H9 (cell line): ENCODE data around the gene C5orf58. TPM values are rescaled to one million over a fixed set of nuclear protein-coding genes. Genes with fewer than 3 reads are reported as not detected.

Source experiments
- DNase-seq: peaks from one replicate; pipeline ENCODE4 v3.0.0-alpha.2; 2017
- H2AFZ ChIP-seq: one replicate; pipeline ENCODE4 v1.6.1; 2013; ENCODE audit warnings: mild to moderate bottlenecking, low read length, control low read depth, moderate library complexity
- H2AK5ac ChIP-seq: 2 replicates; pipeline ENCODE4 v1.6.1; 2013; ENCODE audit warnings: low read length, control low read depth, mixed read lengths; ENCODE audit not compliant: insufficient read length
- H2BK120ac ChIP-seq: one replicate; pipeline ENCODE4 v1.6.1; 2013; ENCODE audit warnings: low read depth, mild to moderate bottlenecking, low read length, control low read depth, inconsistent platforms; ENCODE audit not compliant: poor library complexity, severe bottlenecking
- H2BK12ac ChIP-seq: 2 replicates; pipeline ENCODE4 v1.6.1; 2013; ENCODE audit warnings: low read length, control low read depth, mixed read lengths, low read depth; ENCODE audit not compliant: insufficient read length
- H2BK15ac ChIP-seq: 2 replicates; pipeline ENCODE4 v1.6.1; 2013; ENCODE audit warnings: low read depth, low read length, control low read depth
- H2BK20ac ChIP-seq: one replicate; pipeline ENCODE4 v1.6.1; 2013; ENCODE audit warnings: low read depth, mild to moderate bottlenecking, low read length, control low read depth, inconsistent platforms; ENCODE audit not compliant: poor library complexity, severe bottlenecking
- H2BK5ac ChIP-seq: 2 replicates; pipeline ENCODE4 v1.6.1; 2013; ENCODE audit warnings: low read length, control low read depth, mixed read lengths; ENCODE audit not compliant: insufficient read length
- H3K14ac ChIP-seq: 2 replicates; pipeline ENCODE4 v1.6.1; 2013; ENCODE audit warnings: low read length, control low read depth; ENCODE audit not compliant: insufficient read depth
- H3K18ac ChIP-seq: 2 replicates; pipeline ENCODE4 v1.6.1; 2013; ENCODE audit warnings: low read depth, mild to moderate bottlenecking, mixed read lengths, low read length, control low read depth; ENCODE audit not compliant: insufficient read length
- H3K23ac ChIP-seq: 2 replicates; pipeline ENCODE4 v1.6.1; 2013; ENCODE audit warnings: low read length, control low read depth, mixed read lengths, low read depth; ENCODE audit not compliant: insufficient read length
- H3K23me2 ChIP-seq: 2 replicates; pipeline ENCODE4 v1.6.1; 2013; ENCODE audit warnings: low read depth, mild to moderate bottlenecking, mixed read lengths, low read length, control low read depth; ENCODE audit not compliant: insufficient read length, poor library complexity, severe bottlenecking
- H3K27ac ChIP-seq: 2 replicates; pipeline ENCODE4 v1.5.1; 2013; ENCODE audit warnings: low read length, control low read depth, mixed read lengths, low read depth; ENCODE audit not compliant: insufficient read length
- H3K27me3 ChIP-seq: 2 replicates; pipeline ENCODE4 v1.6.1; 2013; ENCODE audit warnings: low read length, control low read depth, inconsistent platforms; ENCODE audit not compliant: insufficient read depth
- H3K4ac ChIP-seq: 2 replicates; pipeline ENCODE4 v1.6.1; 2013; ENCODE audit warnings: low read depth, mild to moderate bottlenecking, control low read depth, inconsistent platforms, low read length, moderate library complexity
- H3K4me1 ChIP-seq: 2 replicates; pipeline ENCODE4 v1.6.1; 2013; ENCODE audit warnings: low read length, control low read depth, inconsistent platforms; ENCODE audit not compliant: insufficient read depth
- H3K4me2 ChIP-seq: 2 replicates; pipeline ENCODE4 v1.6.1; 2013; ENCODE audit warnings: low read length, control low read depth, mixed read lengths; ENCODE audit not compliant: insufficient read length, insufficient read depth
- H3K56ac ChIP-seq: 2 replicates; pipeline ENCODE4 v1.6.1; 2013; ENCODE audit warnings: low read depth, mild to moderate bottlenecking, mixed read lengths, low read length, control low read depth; ENCODE audit not compliant: insufficient read length
- H3K79me1 ChIP-seq: 2 replicates; pipeline ENCODE4 v1.6.1; 2013; ENCODE audit warnings: low read depth, mild to moderate bottlenecking, moderate library complexity, low read length, control low read depth, inconsistent platforms; ENCODE audit not compliant: insufficient read depth, poor library complexity, severe bottlenecking
- H3K79me2 ChIP-seq: 2 replicates; pipeline ENCODE4 v1.6.1; 2013; ENCODE audit warnings: low read length, control low read depth, inconsistent platforms; ENCODE audit not compliant: insufficient read depth
- H3K9ac ChIP-seq: 2 replicates; pipeline ENCODE4 v1.6.1; 2013; ENCODE audit warnings: low read length, control low read depth, mixed read lengths; ENCODE audit not compliant: insufficient read length; ENCODE audit errors: extremely low read depth
- H3K9me3 ChIP-seq: one replicate; pipeline ENCODE4 v1.6.1; 2013; ENCODE audit warnings: low read depth, low read length, inconsistent platforms; ENCODE audit not compliant: control insufficient read depth
- H3T11ph ChIP-seq: one replicate; pipeline ENCODE4 v1.6.1; 2013; ENCODE audit warnings: mild to moderate bottlenecking, low read length, control low read depth, inconsistent platforms
- H4K20me1 ChIP-seq: one replicate; pipeline ENCODE4 v1.6.1; 2013; ENCODE audit not compliant: control insufficient read depth, insufficient read length, insufficient read depth
- H4K5ac ChIP-seq: 2 replicates; pipeline ENCODE4 v1.6.1; 2013; ENCODE audit warnings: low read depth, mild to moderate bottlenecking, mixed read lengths, low read length, control low read depth; ENCODE audit not compliant: insufficient read length
- H4K8ac ChIP-seq: replicated peaks from 2 replicates; pipeline ENCODE4 v1.6.1; 2013; ENCODE audit warnings: low read length, control low read depth, mixed read lengths, low read depth; ENCODE audit not compliant: insufficient read length
- H4K91ac ChIP-seq: 2 replicates; pipeline ENCODE4 v1.6.1; 2013; ENCODE audit warnings: low read depth, mild to moderate bottlenecking, moderate library complexity, mixed read lengths, low read length, control low read depth; ENCODE audit not compliant: insufficient read length
- H3K27ac Mint-ChIP-seq, 3 experiments: 2 replicates in 2 of 3; 3 replicates in 1 of 3; pipeline ENCODE4 v1.8.0; 2020 to 2021; ENCODE audit warnings: mixed read lengths in 3 of 3, mild to moderate bottlenecking in 1 of 3, moderate library complexity in 1 of 3
- H3K27me3 Mint-ChIP-seq: 2 replicates; pipeline ENCODE4 v1.8.0; 2021; ENCODE audit warnings: low read depth, mild to moderate bottlenecking, moderate library complexity, mixed read lengths
- H3K36me3 Mint-ChIP-seq, 3 experiments: 2 replicates in 2 of 3; 3 replicates in 1 of 3; pipeline ENCODE4 v1.8.0; 2020 to 2021; ENCODE audit warnings: low read depth in 3 of 3, mixed read lengths in 3 of 3; ENCODE audit not compliant: insufficient read depth in 1 of 3
- H3K4me1 Mint-ChIP-seq, 2 experiments: 2 replicates each; pipeline ENCODE4 v1.8.0; 2020; ENCODE audit warnings: mixed read lengths in 2 of 2
- H3K4me3 Mint-ChIP-seq, 2 experiments: 2 replicates in 1 of 2; 3 replicates in 1 of 2; pipeline ENCODE4 v1.8.0; 2020 to 2021; ENCODE audit warnings: mild to moderate bottlenecking in 2 of 2, mixed read lengths in 2 of 2, moderate library complexity in 1 of 2
- H3K9me3 Mint-ChIP-seq, 2 experiments: 2 replicates in 1 of 2; 3 replicates in 1 of 2; pipeline ENCODE4 v1.8.0; 2020; ENCODE audit warnings: mild to moderate bottlenecking in 2 of 2, mixed read lengths in 2 of 2, moderate library complexity in 1 of 2
- CTCF ChIP-seq: fragments of 200-600 bp; sonication (generic); conservative IDR thresholded peaks from 3 replicates; pipeline ENCODE4 v1.8.0; 2021; ENCODE audit warnings: antibody characterized with exemption, mild to moderate bottlenecking
- WGBS: extraction: QIAGEN DNeasy Blood & Tissue Kit; methylation state at CpG from one replicate; pipeline ENCODE4 v1.1.7; 2013; ENCODE audit warnings: missing lambda C conversion rate, low lambda C conversion rate, mixed read lengths; ENCODE audit not compliant: insufficient read length; ENCODE audit errors: extremely low coverage; 5-methylcytosine and 5-hydroxymethylcytosine counted together
- total RNA-seq: library from RNA; stranded (reverse); gene quantifications from 2 replicates; pipeline ENCODE4 v1.2.1, GENCODE V29; 2021

The C5orf58 gene
- total RNA-seq, 1 experiment from 2014 or later, result 0.90 TPM

GRCh38 chr5:170275376-170275994, 42.7 kb downstream of the C5orf58 start:
- H2BK5ac ChIP-seq, result no peak overlapping the region
- Mint-ChIP-seq H3K4me3 (no peak overlapping the region), H3K4me1 (peaks cover 44% of the 10 kb centered on the region in 2 experiments), H3K27ac (no peak overlapping the region; a peak in 1 of 7 replicates), H3K9me3 (no peaks in the 10 kb centered on the region), H3K36me3 (no peaks in the 10 kb centered on the region; a peak in 1 of 7 replicates), H3K27me3 (peaks cover 14% of the 10 kb centered on the region)
- no peak overlapping the region for H2BK12ac ChIP-seq
- H2BK120ac ChIP-seq, result no peak overlapping the region
- no peaks in the 10 kb centered on the region for H3K79me1 ChIP-seq
- no peak overlapping the region for H2AFZ ChIP-seq
- no peak overlapping the region for H4K5ac ChIP-seq
- no peak overlapping the region for H3K23ac ChIP-seq
- H3K9ac ChIP-seq, result no peak overlapping the region
- H4K8ac ChIP-seq, result no peak overlapping the region
- no peak overlapping the region for H2AK5ac ChIP-seq
- H3T11ph ChIP-seq, result no peak overlapping the region
- no peak overlapping the region for H2BK15ac ChIP-seq
- no peak for TF ChIP-seq CTCF
- H4K91ac ChIP-seq, result no peak overlapping the region
- H3K4me1 ChIP-seq, result peaks cover 19% of the 10 kb centered on the region; the same call in 1 of the 2 replicates
- no peaks in the 10 kb centered on the region for H3K9me3 ChIP-seq
- no peak overlapping the region for H2BK20ac ChIP-seq
- no peak overlapping the region for H3K27ac ChIP-seq
- H3K14ac ChIP-seq, result no peak overlapping the region
- no peak overlapping the region for H3K4me2 ChIP-seq
- H3K27me3 ChIP-seq, result no peaks in the 10 kb centered on the region; the same call in 1 of the 2 replicates
- no peak overlapping the region for H3K56ac ChIP-seq
- no CpG with 5 or more reads among the region's 8 CpGs for WGBS
- no peak for DNase-seq
- H3K4ac ChIP-seq, result no peak overlapping the region
- H4K20me1 ChIP-seq, result no peaks in the 10 kb centered on the region
- H3K79me2 ChIP-seq, result no peaks in the 10 kb centered on the region
- no peaks in the 10 kb centered on the region for H3K23me2 ChIP-seq
- H3K18ac ChIP-seq, result no peak overlapping the region
